ENCODE data around the gene KCNK1. TPM values are rescaled to one million over a fixed set of nuclear protein-coding genes. Genes with fewer than 3 reads are reported as not detected.
A peak's percentile ranks its signal among the peaks of the same experiment; 100 is the strongest.

The KCNK1 gene
- total and polyA plus RNA-seq, 2 of the 8 experiments (the other 6 are each of a cell fraction or from before 2014, with no cell fraction given) = 11.9 to 16.5 TPM

GRCh38 chr1:233586301-233586700 is 27.6 kb upstream of the KCNK1 start:
- H3K9ac ChIP-seq (replicated peaks in 1 of 4; ENCODE audit: extremely low read depth in 1 of 4, low read depth in 3 of 4, low read length in 3 of 4) = no peak overlapping the region
- no peak for TF ChIP-seq SIRT6 (IDR thresholded peaks at IDR 0.05; ENCODE audit: low read length)
- TF ChIP-seq POU5F1 (IDR thresholded peaks at IDR 0.05; ENCODE audit: low read depth, low read length) = no peak
- TF ChIP-seq RBBP5 (IDR thresholded peaks at IDR 0.05; ENCODE audit: borderline replicate concordance, low read depth, low read length) = no peak
- TF ChIP-seq RNF2 (IDR thresholded peaks at IDR 0.05; ENCODE audit: borderline replicate concordance, low read depth, low read length, missing control alignments, poor library complexity, severe bottlenecking) = no peak
- 0 out of 2 replicates have a peak, but pooled peaks have one; percentile 59 for TF ChIP-seq KDM1A (IDR thresholded peaks at IDR 0.05; ENCODE audit: borderline replicate concordance, low read length)
- H3K27ac ChIP-seq (ENCODE audit: low read depth, low read length) = no peak overlapping the region
- no peaks in the 10 kb centered on the region for H3K79me2 ChIP-seq (ENCODE audit: control insufficient read depth in 1 of 2, insufficient read depth in 2 of 2, low read length in 2 of 2)
- H2BK20ac ChIP-seq (ENCODE audit: low read length) = no peak overlapping the region
- H3K4me1 ChIP-seq (replicated peaks in 1 of 4; ENCODE audit: control insufficient read depth in 3 of 4, insufficient read depth in 4 of 4, low read length in 3 of 4) = peaks cover 0 to 7% (median 2%) of the 10 kb centered on the region in 4 experiments; a peak in 4 of 7 replicates
- no peaks in the 10 kb centered on the region for H3K36me3 ChIP-seq (ENCODE audit: control insufficient read depth in 2 of 4, insufficient read depth in 4 of 4, low read length in 3 of 4)
- ChIA-PET POLR2A (ENCODE audit: partially characterized antibody) (no interaction called here), CTCF (ENCODE audit: partially characterized antibody) (no interaction called here)
- no peak overlapping the region for H2AFZ ChIP-seq (ENCODE audit: low read length)
- H4K91ac ChIP-seq (replicated peaks; ENCODE audit: insufficient read length, low read length) = no peak overlapping the region
- H2BK12ac ChIP-seq (ENCODE audit: low read depth, low read length) = no peak overlapping the region
- H3K18ac ChIP-seq (ENCODE audit: extremely low read depth, low read length) = no peak overlapping the region
- no peak for DNase-seq (ENCODE audit: low read depth in 1 of 2, low spot score in 2 of 2)
- no peaks in the 10 kb centered on the region for H4K20me1 ChIP-seq (replicated peaks in 1 of 2; ENCODE audit: control insufficient read depth in 1 of 2, insufficient read depth in 2 of 2, low read length in 2 of 2)
- no peak overlapping the region for H2BK5ac ChIP-seq (ENCODE audit: low read depth, low read length)
- no peak overlapping the region for H2BK120ac ChIP-seq (replicated peaks; ENCODE audit: low read depth, low read length)
- H3K4ac ChIP-seq (replicated peaks; ENCODE audit: insufficient read length, low read depth, low read length) = no peak overlapping the region
- H3K4me2 ChIP-seq (ENCODE audit: insufficient read depth in 1 of 2, low read depth in 2 of 2, low read length in 2 of 2) = no peak overlapping the region
- H3K9me3 ChIP-seq (ENCODE audit: insufficient read depth in 2 of 2, low read depth in 1 of 2, low read length in 1 of 2) = no peaks in the 10 kb centered on the region
- no peaks in the 10 kb centered on the region for H3K79me1 ChIP-seq (ENCODE audit: low read depth, low read length)
- H4K8ac ChIP-seq (ENCODE audit: extremely low read depth, insufficient read depth, low read length) = no peak overlapping the region
- H3K27me3 ChIP-seq (replicated peaks in 1 of 4; ENCODE audit: control insufficient read depth in 3 of 4, extremely low read depth in 1 of 4, insufficient read depth in 3 of 4, low read length in 3 of 4) = peaks cover 0 to 4% (median 0%) of the 10 kb centered on the region in 4 experiments; a peak in 4 of 7 replicates
- no peak overlapping the region for H4K5ac ChIP-seq (ENCODE audit: insufficient read length, low read depth, low read length)
- H3K56ac ChIP-seq (replicated peaks; ENCODE audit: insufficient read length, low read depth, low read length) = no peak overlapping the region
- no peak overlapping the region for H2BK15ac ChIP-seq (ENCODE audit: low read length)
- H3K23me2 ChIP-seq (ENCODE audit: low read depth, low read length) = no peaks in the 10 kb centered on the region
- no peak overlapping the region for H3K23ac ChIP-seq (ENCODE audit: insufficient read length)
- WGBS, 2 experiments (ENCODE audit: extremely low coverage in 1 of 2, insufficient coverage in 1 of 2, insufficient read length in 1 of 2, insufficient replicate concordance in 2 of 2, low coverage in 1 of 2, low lambda C conversion rate in 2 of 2, missing lambda C conversion rate in 1 of 2) = 87% methylated on average over 2 of the region's 2 CpGs; no CpG with 5 or more reads in 1 of the 2 experiments
- H3K14ac ChIP-seq (ENCODE audit: insufficient read length) = no peak overlapping the region
- H3K4me3 ChIP-seq (ENCODE audit: extremely low read depth in 1 of 4, insufficient read depth in 2 of 4, low read depth in 3 of 4, low read length in 4 of 4) = no peak overlapping the region
- FAIRE-seq = no peak
- no peak overlapping the region for H2AK5ac ChIP-seq (ENCODE audit: low read depth, low read length)

Data from H1 (cell line).